SK-N-MC (cell line): ENCODE results near the gene PRKAR1B.

Experiments used
- EZH2 ChIP-seq: fragments of 200-600 bp; sonication (generic); IDR thresholded peaks from one replicate; pipeline ENCODE4 v1.6.1; 2017; ENCODE audit warnings: antibody characterized with exemption
- FOXP2 ChIP-seq: optimal IDR thresholded peaks from 2 replicates; pipeline ENCODE3; 2011; ENCODE audit warnings: mild to moderate bottlenecking, moderate library complexity; ENCODE audit not compliant: insufficient read depth; ENCODE audit errors: extremely low read length, control extremely low read depth
- POLR2AphosphoS5 ChIP-seq: IDR thresholded peaks from 2 replicates; pipeline ENCODE4 v1.6.1; 2012; ENCODE audit warnings: mild to moderate bottlenecking, low read depth, low read length, borderline replicate concordance

DNA sequence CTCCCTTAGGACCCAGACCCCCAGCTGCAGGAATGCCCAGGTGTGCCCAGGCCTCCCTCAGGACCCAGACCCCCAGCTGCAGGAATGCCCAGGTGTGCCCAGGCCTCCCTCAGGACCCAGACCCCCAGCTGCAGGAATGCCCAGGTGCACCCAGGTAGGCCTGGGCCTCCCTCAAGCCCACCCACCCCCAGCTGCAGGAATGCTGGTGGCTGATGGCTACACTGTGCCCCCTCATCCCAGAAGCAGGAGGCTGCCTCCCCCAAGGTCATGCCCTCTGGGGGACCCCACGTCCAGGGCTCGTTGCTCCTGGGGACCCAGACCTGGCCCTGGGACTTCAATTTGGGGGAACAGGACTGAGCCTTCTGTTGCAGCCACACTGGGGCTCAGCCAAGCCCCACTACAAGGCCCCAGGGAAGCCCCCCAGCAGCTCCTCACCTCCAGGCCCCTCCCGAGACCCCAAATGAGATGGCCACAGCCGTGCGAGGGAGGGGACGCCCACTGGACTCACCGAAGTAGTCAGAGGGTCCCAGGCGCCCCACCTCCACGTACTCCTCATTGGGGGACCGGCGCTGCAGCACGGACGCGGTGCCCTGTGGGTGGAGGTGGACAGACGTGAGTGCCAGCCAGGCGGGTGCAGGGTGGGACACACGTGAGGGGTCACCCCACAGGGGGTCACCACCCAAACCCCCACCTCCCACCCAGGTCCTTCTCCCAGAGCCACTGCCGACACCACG is 176.0 kb downstream of the PRKAR1B start:
- no peak for TF ChIP-seq EZH2
- TF ChIP-seq POLR2AphosphoS5: no peak
- no peak for TF ChIP-seq FOXP2
